Measurements from ENCODE around the gene CHD6.

DNA sequence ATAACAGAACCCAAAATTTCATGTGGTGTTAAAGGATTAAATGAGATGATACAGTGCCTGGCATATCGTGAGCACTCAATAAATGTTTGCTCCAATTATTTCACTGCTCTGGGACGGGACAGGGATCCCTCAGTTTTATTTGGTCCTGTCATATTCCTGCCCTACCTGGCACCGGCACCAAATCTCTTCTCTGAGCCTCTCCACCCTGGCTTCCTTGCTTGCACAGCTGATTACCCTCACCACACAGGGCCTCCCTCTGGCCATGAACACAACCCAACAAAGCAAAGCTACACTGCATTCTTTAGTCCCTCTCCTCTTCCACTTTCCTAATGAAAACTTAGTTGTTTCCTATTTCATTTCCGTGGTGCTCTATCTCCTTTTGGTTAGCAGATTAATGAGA, 16.4 kb downstream of the CHD6 start:
- TF ChIP-seq CTCF (conservative IDR thresholded peaks at IDR 0.05; ENCODE audit: low read depth, low read length) (no peak), EZH2 (IDR thresholded peaks at IDR 0.05; ENCODE audit: borderline replicate concordance, low read depth, low read length, poor library complexity, severe bottlenecking) (no peak)

Measured in A673 (cell line).